HG02870 (cell line): Measurements from ENCODE around the gene HNRNPH1.

ENCODE experiments used
- ATAC-seq: cut with Tn5 transposase; IDR thresholded peaks from one replicate; pipeline ENCODE4 v1.9.1; 2021; ENCODE audit warnings: mild to moderate bottlenecking, moderate library complexity; ENCODE audit not compliant: unreplicated experiment

Gene HNRNPH1

DNA sequence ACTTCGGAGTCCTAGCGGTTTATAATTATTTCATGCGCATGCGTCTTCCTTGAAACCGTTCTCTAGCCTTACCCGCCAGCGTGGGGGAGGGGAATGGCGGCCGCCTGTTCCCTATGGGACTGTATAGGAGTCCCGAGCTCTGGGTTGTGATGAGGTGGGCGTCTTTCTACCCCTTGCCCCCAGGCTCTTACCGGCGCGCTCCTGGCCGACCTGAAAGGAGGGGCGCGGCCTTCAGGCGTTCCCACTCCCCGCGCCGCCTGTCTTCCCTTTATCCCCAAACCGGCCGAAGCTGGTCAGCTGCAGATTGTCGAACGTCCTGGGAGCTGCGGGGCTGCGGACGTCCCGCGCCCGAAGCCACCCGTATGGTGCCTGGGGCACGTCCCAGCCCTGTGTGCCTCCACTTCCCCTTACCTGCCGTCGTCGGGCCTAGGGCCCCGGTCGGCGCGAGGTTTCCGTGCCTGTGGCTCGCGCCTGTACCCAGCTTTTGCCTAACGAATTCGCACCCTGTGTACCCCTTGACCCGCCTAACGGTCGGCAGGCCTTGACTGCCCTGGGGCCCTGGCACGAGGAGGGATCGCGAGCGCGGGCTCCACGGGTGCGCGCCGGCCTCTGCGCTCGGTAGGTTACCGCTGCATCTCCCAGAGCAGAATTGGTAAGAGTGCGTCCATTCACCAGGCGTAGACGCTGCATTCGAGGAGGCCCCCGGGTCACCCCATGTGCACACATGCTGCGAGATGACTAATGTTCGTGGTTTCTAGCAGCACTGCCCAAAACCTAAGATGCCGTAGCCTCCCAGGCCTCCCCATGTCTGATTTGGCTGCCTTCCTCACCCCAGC lies 653 bp upstream of the HNRNPH1 start:
- peak; percentile 2 for ATAC-seq

GRCh38 chr5:179621551-179622214 lies 1.8 kb downstream of the HNRNPH1 start:
- ATAC-seq: no peak

DNA sequence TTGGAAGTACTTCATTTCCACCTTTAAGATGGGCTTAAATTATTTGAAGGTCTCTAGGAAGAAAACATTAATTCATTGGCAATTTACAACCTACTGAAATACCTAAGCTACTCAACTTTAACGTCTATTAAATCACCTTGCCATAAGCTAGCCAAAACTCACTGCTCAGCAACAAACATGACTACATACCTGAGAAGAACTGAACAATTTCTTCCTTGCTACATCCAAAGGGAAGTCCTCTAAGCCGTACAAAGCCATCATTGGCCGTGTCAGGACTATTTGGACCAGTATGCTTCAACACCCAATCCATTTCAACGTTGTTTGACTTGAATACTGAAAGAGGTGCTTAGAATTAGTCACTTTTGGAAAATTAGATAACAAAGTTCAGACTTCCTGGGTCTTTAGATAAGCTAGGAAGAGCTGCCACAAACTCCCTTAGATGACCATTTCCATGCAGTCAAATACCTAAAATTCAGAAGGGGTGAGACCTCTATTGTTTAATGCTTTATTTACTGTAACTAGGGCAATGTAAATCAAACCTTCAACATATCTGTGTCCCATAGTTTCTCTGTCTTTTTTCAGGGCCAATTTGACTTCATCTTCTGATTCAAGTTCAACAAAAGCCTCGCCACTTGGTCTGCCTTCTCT lies 2.6 kb downstream of the HNRNPH1 start:
- no peak for ATAC-seq

- no peak for ATAC-seq
These were observed 3.2 kb downstream of the HNRNPH1 start for GRCh38 chr5:179620293-179620692.

GRCh38 chr5:179619776-179620175 lies 3.7 kb downstream of the HNRNPH1 start:
- no peak for ATAC-seq

DNA sequence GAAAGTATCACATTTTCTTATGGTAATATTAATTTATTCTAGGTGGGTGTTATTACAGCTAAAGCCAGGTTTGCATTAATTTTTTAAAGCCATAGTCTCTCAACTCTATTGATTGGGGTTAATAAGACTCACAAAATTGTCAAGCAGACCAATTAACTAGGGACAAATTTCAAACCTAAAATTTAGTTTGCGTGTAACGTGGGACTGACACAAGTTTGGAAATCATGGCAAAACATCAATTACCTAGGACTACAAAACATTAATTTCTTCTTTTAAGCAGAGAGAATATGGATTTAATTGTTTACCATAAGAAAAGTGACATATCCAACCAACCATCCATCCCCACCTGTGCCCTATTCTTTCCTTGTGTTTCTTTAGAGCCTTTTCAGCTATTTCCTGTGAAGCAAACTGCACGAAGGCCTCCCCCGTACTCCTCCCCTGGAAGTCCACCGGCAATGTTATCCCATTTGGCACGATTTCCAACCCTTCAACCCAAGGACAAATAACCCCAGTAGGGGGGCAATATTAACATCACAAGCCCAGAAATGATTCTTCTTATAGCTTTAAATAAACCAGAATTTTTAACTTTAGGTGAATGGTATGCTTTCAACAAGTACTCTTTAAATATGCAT lies 4.4 kb downstream of the HNRNPH1 start:
- no peak for ATAC-seq

DNA sequence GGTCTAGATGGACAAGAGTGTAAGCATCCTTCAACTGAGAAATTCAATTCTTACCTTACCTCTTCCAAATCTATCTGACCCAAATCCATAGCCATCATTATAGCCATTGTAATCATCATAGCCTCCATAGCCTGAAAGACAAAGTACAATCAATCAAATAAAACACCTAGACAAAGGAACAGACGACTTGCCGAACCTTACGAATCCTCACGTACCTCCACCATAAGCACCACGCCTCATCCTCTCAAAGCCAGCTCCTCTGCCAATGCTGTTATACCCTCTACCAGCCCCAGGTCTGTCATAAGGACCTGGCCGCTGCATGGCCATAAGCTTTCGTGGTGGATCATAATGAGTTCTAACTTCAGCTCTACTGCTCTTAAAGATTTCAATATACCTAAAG lies 5.5 kb downstream of the HNRNPH1 start:
- ATAC-seq: no peak

DNA sequence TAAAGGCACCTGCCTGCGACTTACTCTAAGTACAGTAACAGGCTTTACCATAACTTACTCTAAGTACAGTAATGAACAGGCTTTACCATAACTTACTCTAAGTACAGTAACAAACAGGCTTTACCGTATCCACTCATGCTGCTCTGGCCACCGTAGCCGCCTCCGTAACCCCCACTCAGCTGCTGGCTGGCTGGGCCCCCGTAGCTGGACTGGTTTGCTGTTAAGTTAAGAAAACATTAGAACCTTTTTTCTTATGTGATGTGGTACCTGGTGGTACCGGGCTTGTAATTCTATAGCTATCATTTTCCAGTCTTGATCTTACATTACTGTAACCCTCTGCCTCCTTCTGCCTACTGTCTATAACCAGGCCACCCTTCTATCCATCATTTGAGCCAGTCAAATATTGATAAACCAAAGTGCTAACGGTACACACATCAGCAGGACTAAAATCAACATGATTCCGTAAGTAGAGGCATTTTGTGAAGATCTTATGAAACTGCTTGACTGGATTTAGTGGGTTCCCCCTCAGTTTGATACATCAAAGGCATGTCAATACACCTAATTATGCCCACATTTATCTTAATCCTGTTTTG lies 7.4 kb downstream of the HNRNPH1 start:
- ATAC-seq: no peak

DNA sequence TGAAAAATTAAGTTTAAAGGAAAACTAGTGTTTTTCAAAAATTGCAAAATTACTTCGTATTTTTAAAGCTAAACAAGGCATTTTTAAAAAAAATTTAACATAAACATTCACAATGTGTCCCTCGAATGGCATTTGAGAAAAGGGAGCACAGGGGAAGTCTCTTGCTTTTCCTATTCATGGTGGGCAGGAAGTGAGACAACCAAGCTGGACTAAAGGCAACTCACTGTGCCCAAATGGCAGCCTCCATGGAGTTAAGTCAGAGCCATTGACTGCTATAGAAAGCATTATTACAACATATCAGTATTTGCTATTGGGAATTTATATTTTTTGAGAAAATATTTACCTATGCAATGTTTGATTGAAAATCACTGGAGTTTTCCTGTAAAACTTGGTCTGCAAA lies 8.3 kb downstream of the HNRNPH1 start:
- no peak for ATAC-seq

- ATAC-seq: no peak
These were observed 8.7 kb downstream of the HNRNPH1 start for GRCh38 chr5:179614745-179615144.

DNA sequence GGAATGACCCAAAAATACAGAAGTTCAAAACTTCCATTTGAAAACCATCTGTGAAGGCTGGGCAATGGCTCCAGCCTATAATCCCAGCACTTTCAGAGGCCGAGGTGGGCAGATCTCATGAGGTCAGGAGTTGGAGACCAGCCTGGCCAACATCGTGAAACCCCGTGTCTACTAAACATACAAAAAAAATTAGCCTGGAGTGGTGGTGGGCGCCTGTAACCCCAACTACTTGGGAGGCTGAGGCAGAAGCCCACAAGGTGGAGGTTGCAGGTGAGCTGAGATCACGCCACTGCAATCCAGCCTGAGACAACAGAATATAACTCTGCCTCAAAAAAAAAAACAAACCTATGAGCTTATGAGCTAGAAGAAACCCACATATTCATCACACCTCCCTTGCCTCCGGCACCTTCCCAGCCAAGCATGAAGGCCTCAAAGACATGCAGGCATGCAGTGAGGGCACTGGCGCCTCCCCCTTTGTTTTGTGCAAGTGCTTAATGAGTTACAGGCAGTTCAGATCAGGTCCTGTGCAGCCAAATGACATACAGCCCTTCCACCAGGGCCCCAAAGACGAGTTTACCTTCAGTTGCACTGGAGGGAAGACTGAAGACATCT lies 9.9 kb downstream of the HNRNPH1 start:
- ATAC-seq: no peak

- no peak for ATAC-seq
These were observed 10.7 kb downstream of the HNRNPH1 start for GRCh38 chr5:179612577-179613459.

- no peak for ATAC-seq
These were observed 12.6 kb downstream of the HNRNPH1 start for GRCh38 chr5:179610903-179611265.

DNA sequence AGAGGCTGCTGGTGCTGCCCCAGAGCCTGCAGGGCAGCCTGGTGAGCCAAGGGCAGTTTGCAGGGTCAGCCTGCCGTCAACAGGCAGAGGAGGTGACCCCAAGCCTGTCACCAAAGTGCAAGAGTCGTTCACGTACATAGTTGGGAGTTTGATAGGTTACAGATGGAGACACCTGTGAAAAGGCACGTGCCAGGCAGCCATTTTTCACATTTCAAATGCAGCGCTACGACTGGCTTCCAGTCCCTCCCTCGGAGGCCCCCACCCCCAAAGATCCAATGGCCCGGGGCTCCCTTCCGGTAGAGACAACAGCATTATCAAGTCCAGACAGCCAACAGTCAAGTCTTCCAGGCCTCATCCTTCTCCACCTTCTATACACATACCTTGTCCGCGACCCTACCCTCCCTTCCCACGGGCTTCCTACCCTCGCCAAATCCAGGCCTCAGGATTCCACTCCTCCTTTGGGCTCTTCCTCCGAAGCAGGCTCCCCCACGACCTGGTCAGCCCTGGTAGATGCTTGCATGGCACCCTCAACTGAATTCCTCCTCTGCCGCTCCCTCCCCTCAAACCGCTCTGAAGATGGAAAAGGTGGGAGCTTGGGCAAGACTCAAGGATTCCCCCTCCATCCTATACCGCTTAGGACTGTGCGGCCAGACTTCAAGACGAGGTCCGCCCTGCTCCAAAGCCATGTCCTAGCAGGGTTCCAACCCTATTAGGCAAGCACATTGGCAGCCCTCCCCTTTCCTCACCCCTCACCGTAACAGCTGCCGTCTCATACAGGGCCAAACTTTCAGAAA lies 13.2 kb downstream of the HNRNPH1 start:
- no peak for ATAC-seq

DNA sequence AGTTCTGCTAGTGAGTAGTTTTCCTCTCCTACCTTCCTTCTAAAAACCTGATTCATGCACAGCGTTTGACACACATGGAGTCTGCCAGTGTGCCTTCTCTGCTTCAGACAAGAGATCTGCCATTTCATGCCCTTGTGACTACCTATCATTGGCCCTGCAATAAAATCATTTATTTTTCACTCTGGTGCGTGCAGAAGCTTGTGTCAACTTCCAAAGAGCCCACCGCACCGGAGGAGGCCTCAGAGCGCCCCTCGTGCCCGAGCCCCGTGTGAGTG lies 13.7 kb downstream of the HNRNPH1 start:
- no peak for ATAC-seq

DNA sequence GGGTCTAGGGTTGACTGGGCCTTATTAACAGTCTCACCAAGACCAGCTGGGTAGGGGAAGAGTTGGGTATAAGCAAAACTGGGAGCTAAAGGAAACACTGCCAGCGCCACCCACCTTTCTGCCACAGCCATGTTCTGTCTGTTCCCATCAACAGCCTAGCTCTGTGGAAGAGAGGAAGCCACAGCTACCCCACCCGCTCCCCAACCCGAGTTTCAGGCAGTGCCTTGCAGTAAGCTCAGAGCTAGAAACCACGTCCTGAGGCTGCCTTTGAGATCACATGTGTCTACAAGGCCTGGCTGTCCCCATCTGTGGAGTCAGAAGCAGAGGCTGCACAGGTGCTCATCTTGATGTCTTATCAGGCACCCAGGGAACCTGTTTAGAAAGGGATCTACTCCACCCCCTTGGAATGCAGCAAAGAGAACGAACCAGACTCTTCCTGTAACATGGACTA lies 15.3 kb downstream of the HNRNPH1 start:
- no peak for ATAC-seq

GRCh38 chr5:179607160-179607931 lies 16.1 kb downstream of the HNRNPH1 start:
- no peak for ATAC-seq

DNA sequence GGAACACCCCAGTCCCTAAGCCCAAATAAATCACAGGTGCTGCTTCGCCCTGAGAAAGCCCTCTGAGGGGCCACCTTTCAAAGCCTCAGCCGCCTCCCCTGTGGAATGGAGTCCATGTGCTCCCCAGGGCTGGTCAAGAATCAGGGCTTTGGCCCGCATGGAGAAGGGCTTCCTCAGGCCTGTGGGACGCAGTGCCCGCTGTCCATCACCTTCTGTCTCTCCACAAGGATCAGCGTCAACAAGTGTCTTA lies 16.6 kb downstream of the HNRNPH1 start:
- no peak for ATAC-seq
